ENCODE measurements around the gene VSTM2L. TPM values are rescaled to one million over a fixed set of nuclear protein-coding genes. Genes with fewer than 3 reads are reported as not detected.

Gene VSTM2L
- total and polyA plus RNA-seq, 2 of the 13 experiments (the other 11 are each of a cell fraction or from before 2014, with no cell fraction given): not detected

- ChIA-PET CTCF (ENCODE audit: low intra/inter-chr PET ratio, low total read pairs) (no interaction called here), POLR2A (no interaction called here)
- no TSS peak for BruUV-seq (replicated peaks)
- no peak overlapping the region for H3K9ac ChIP-seq (ENCODE audit: insufficient read depth, low read depth, low read length)
- no peaks in the 10 kb centered on the region for H3K79me2 ChIP-seq (ENCODE audit: insufficient read depth, low read length)
- intact Hi-C loops (cut with micrococcal nuclease; ENCODE audit: unreplicated experiment) (no loop called here), in situ Hi-C loops (cut with HindIII; ENCODE audit: extremely low pct_ligation_motif_present, low pct_unique_long_range_greater_than_20kb) (no loop called here)
- H2AFZ ChIP-seq (ENCODE audit: low read length): no peak overlapping the region
- DNase-seq (ENCODE audit: low spot score) (no peak), FAIRE-seq (no peak), ATAC-seq (no peak)
- H3K36me3 ChIP-seq (replicated peaks in 1 of 2; ENCODE audit: control insufficient read depth in 1 of 2, insufficient read depth in 2 of 2, low read length in 2 of 2): no peaks in the 10 kb centered on the region; a peak in 1 of 5 replicates
- H3K4me2 ChIP-seq (ENCODE audit: low read depth, low read length): no peak overlapping the region
- H3K9me3 ChIP-seq (ENCODE audit: low read length): no peaks in the 10 kb centered on the region
- WGBS (ENCODE audit: low lambda C conversion rate): 60% methylated on average over 1 of the region's 1 CpG
- peaks cover 63% of the 10 kb centered on the region for H3K4me1 ChIP-seq (ENCODE audit: insufficient read depth, low read length)
- peaks cover 10 to 25% of the 10 kb centered on the region in 2 experiments; a peak in 4 of 5 replicates for H3K27me3 ChIP-seq (ENCODE audit: control insufficient read depth in 1 of 2, insufficient read depth in 2 of 2, low read length in 2 of 2)
- no peaks in the 10 kb centered on the region for H4K20me1 ChIP-seq (ENCODE audit: insufficient read depth, low read length)
- TF ChIP-seq TBX3 (IDR thresholded peaks at IDR 0.05; ENCODE audit: borderline replicate concordance) (no peak), IRF1 (CRISPR knock-in tag; IDR thresholded peaks at IDR 0.05; ENCODE audit: low read depth) (no peak), ZNF605 (CRISPR knock-in tag; IDR thresholded peaks at IDR 0.05) (0 out of 2 replicates have a peak, but pooled peaks have one; percentile 6), ZNF282 (IDR thresholded peaks at IDR 0.05; ENCODE audit: partially characterized antibody) (no peak), ZNF558 (CRISPR knock-in tag; IDR thresholded peaks at IDR 0.05; ENCODE audit: borderline replicate concordance) (no peak), ZBTB37 (CRISPR knock-in tag; IDR thresholded peaks at IDR 0.05) (no peak), SPEN (CRISPR knock-in tag; IDR thresholded peaks at IDR 0.05; ENCODE audit: low read depth) (no peak), KDM1A (CRISPR knock-in tag; IDR thresholded peaks at IDR 0.05) (0 out of 2 replicates have a peak, but pooled peaks have one; percentile 40), MED8 (CRISPR knock-in tag; IDR thresholded peaks at IDR 0.05; ENCODE audit: insufficient replicate concordance) (no peak), FUBP1 (CRISPR knock-in tag; IDR thresholded peaks at IDR 0.05; ENCODE audit: borderline replicate concordance) (no peak), ZNF629 (CRISPR knock-in tag; conservative IDR thresholded peaks at IDR 0.05) (peak; percentile 94), CHD4 (IDR thresholded peaks at IDR 0.05; ENCODE audit: borderline replicate concordance, low read length) (peak; percentile 93; the same call in 1 of the 2 replicates), SMYD3 (CRISPR knock-in tag; IDR thresholded peaks at IDR 0.05) (no peak), AHR (CRISPR knock-in tag; IDR thresholded peaks at IDR 0.05) (no peak), ZFP1 (CRISPR knock-in tag; IDR thresholded peaks at IDR 0.05) (no peak), ZNF263 (CRISPR knock-in tag; IDR thresholded peaks at IDR 0.05) (no peak), KMT2A (CRISPR knock-in tag; IDR thresholded peaks at IDR 0.05) (no peak), TSC22D2 (CRISPR knock-in tag; IDR thresholded peaks at IDR 0.05; ENCODE audit: borderline replicate concordance) (no peak), HNF4G (IDR thresholded peaks at IDR 0.05; ENCODE audit: borderline replicate concordance, low read depth, low read length) (0 out of 2 replicates have a peak, but pooled peaks have one; percentile 9), HNF4G (CRISPR knock-in tag; IDR thresholded peaks at IDR 0.05; ENCODE audit: borderline replicate concordance, low read depth) (no peak), NFRKB (IDR thresholded peaks at IDR 0.05) (no peak), ZNF619 (CRISPR knock-in tag; IDR thresholded peaks at IDR 0.05) (no peak), CREB3 (CRISPR knock-in tag; IDR thresholded peaks at IDR 0.05) (no peak)
- no peak overlapping the region for H3K4me3 ChIP-seq (replicated peaks in 1 of 3; ENCODE audit: insufficient read depth in 1 of 3, low read depth in 2 of 3, low read length in 3 of 3)
- H3K27ac ChIP-seq (ENCODE audit: extremely low read length, insufficient read depth, low read length): no peak overlapping the region
Observed at GRCh38 chr20:37879843-37880242, 23.1 kb upstream of the VSTM2L start.

Data from HepG2 (cell line).